NCI-H2196 treated with DMSO at 0.1 percent for 48 hours (cell line): Measurements from ENCODE around the gene JAKMIP1.

ENCODE experiments used
- DNase-seq: peaks from one replicate; lab custom pipeline; 2025; ENCODE audit not compliant: unreplicated experiment; lab: John Stamatoyannopoulos, UW

Gene JAKMIP1

GRCh38 chr4:6122496-6122895, 77.9 kb downstream of the JAKMIP1 start:
- no peak for DNase-seq

DNA sequence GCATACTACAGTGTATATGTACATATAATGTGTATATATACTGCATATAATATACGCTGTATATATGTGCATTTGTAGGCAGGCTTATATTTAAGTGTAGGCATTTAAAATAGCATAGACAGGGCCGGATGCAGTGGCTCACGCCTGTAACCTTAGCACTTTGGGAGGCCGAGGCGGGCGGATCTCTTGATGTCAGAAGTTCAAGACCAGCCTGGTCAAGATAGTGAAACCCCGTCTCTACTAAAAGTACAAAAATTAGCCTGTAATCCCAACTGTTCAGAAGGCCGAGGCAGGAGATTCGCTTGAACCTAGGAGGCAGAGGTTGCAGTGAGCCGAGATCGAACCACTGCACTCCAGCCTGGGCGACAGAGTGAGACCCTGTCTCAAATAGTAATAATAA, 78.4 kb downstream of the JAKMIP1 start:
- DNase-seq = no peak

DNA sequence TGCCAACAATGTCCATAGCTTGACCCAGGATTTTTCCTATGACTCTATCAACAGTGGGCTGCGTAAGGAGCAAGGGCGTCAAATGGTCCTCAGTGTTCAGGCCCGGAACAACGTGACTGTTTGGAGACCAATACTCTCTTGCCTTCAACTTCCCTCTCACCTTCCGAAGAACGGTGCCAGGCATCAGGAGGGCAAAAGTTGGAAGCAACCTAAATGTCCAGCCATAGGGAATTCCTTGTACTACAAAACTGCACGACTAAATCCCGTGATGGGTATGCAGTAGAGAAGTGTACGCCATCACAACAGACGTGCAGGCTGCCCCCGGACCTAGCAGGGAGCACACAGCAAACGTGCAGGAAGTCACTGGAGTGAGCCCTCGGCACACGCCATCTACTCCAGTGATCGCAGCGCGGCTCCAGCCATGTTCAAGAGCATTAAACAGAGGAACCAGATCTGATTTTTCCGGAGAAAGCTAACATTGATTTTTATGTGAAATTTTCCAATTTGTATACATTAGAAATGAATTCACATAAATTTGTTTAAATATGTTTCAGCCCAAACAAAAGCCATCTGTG, 79.0 kb downstream of the JAKMIP1 start:
- no peak for DNase-seq

GRCh38 chr4:6120361-6120760, 80.0 kb downstream of the JAKMIP1 start:
- no peak for DNase-seq

- DNase-seq = no peak
Observed at GRCh38 chr4:6119507-6120020, 80.8 kb downstream of the JAKMIP1 start.

DNA sequence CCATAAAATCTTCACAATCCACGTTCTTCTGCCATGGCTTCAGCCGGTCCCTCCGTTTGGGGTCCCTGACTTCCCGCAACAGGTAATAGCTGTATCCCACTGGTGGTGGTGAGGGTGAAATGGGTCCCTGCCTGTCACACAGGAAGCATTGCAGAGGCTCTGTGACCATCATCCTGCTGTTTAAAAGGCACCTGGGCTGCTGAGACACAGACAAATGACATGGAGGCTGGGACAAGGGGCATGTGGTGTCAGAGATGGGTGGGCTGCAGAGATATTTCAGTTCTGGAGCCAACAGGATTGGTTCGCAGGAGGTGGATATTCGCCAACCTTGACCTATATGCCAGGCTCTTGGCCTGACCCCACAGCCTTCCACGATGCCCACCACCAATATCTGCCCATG, 82.1 kb downstream of the JAKMIP1 start:
- no peak for DNase-seq

GRCh38 chr4:6116696-6117285, 83.6 kb downstream of the JAKMIP1 start:
- DNase-seq = peak; percentile 67

GRCh38 chr4:6115746-6116586, 84.4 kb downstream of the JAKMIP1 start:
- DNase-seq = no peak

DNA sequence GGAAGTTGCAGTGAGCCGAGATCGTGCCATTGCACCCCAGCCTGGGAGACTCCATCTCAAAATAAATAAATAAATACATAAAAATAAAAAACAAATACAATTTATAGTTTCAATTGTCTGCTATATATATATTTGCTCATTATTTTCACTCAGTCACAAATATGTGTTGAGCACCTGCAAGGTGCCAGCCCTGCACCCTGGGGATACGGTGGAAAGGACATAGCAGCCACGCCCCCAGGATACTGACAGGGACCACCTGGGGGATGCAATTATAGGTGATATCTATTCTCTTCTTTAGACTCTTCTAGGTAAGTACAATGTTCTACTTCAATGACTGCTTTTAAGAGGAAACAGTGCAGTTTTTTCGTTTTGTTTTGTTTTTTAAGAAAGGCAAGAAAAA, 85.0 kb downstream of the JAKMIP1 start:
- no peak for DNase-seq

GRCh38 chr4:6114601-6115000, 85.7 kb downstream of the JAKMIP1 start:
- no peak for DNase-seq

DNA sequence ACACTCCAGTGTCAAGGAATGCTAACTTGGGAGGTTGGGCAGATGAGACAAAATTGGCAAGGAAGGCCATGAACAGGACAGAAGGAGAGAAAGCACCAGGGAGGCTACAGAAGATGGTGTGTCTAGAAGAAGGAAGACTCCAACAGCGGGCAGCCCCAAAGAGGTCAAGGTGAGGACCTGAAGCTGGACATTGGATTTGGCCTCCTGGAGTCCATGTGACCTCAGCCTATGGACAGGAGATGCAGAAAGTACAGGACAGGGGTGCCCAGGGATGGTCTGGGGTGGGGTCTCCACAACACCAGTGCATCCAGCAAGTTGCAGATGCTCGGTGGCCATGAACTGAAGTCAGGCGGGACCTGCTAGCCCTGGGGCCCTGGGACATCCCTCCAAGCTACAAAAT, 86.2 kb downstream of the JAKMIP1 start:
- DNase-seq = no peak

DNA sequence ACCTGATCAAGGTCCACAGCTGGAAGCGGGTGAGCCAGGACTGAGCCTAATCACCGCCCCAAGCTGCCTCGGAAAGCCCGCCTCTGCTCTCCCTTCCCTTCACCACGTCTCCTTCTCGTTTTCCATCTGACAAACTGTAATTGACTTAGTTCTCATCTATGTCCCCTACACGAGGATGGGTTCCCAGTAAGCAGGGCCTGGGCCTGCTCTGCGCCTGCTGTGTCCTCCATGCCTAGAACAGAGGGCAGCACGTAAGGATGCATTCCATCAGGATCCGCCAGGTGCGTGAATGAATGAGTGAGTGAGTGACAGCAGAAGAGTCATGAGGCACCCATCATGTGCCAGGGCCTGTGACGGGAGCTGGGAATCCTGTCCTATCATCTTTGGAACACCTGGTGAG, 86.7 kb downstream of the JAKMIP1 start:
- no peak for DNase-seq

- no peak for DNase-seq
Observed at GRCh38 chr4:6112606-6113290, 87.6 kb downstream of the JAKMIP1 start.

DNA sequence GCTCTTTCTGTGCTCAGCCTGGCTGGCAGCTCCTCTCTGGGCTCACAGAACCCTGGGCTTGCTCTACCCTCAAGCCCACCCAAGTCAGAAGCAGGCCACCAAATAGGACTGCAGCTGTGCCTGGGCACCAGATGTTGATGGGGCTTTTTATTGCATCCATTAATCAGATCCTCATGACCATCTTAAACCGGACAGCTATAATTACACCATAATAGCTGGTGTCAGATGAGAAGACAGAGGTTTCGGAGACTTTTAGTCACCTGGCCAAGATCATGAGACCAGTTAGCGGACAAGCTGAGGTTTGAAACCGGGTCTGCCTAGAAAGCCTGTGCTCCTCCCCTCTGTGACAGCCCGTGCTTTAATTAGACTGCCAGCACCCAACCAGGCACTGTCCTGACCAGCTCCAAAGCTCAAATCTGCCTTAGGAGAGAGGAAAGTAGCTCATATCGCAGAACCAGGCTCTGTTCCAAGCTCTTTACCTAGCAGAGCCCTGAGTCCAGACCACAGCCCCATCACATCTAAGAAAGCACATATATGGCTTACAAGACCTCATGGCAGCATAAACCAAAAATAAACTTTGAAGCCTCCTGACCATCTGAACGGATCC, 88.9 kb downstream of the JAKMIP1 start:
- no peak for DNase-seq

GRCh38 chr4:6110681-6111353, 89.5 kb downstream of the JAKMIP1 start:
- DNase-seq = no peak

GRCh38 chr4:6109842-6110560, 90.3 kb downstream of the JAKMIP1 start:
- peak; percentile 32 for DNase-seq

DNA sequence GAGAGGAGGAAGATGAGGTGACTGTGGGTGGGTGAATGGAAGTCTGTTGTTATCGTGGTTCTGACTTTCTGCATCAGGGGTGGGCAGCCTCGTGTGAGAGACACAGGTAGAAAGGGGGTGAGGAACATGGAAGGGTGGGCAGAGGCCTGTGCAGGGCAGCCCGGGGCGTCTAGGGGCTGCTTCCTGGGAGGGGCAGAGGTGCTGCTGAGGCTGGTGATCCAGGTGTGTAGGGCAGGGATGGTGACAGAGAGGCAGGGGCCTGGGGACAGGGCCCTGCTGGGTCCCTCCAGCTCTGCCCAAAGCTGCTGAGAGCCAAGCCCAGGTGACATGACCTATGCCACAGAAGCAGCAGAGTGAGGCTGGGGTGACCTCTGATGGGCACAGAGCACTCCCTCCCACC, 92.5 kb downstream of the JAKMIP1 start:
- DNase-seq = no peak

DNA sequence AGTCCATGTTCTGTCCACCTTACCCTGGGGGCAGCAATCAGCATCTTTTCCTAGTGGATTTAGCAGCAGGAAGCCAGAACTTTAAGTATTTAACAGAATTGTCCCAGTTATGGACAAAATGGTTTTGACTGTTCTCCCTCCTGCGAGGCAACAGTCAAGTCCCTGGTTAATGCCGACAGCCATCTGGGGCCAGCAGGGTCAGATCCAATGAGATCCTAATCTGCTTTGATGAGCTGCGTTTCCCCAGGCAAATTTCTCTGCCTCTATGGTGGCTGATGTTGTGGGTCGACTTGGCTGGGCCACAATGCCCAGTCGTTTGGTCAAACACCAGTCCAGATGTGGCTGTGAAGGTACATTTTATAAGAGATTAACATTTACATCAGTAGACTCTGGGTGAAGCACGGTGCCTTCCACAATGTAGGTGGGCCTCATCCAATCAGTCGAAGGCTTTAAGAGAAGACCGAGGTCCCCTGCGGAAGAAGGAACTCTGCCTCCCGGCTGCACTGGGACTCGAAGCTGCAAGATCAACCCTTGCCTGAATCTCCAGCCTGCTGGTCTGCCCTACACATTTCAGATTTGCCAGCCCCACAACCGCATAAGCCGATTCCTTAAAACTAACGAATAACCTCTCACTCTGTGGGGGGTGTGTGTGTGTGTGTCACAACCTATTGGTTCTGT, 93.1 kb downstream of the JAKMIP1 start:
- no peak for DNase-seq

DNA sequence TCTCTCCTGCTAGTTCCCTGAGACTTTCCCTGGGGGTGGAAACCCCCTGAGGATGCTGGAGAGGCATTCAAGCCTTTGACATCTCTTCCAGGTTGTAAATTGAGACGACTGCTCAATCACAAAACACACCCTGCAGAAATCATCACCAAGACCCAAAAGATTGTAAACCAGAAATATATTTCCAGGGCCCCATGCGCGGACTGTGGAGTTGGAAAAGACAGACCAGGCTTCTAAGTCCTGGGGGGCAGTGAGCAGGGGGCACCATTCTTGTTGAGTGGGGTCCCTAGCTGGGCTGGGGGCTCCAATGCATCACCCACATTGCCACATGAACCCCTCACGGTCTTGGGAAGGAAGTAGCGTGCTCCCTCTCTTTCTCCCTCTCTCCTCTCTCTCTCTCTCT, 94.2 kb downstream of the JAKMIP1 start:
- DNase-seq = no peak
